Measurements from ENCODE around the gene SLC9C1. TPM values are rescaled to one million over a fixed set of nuclear protein-coding genes. Genes with fewer than 3 reads are reported as not detected.

Gene SLC9C1
- total RNA-seq, 1 donor from 2014 or later, result 1.3 TPM

DNA sequence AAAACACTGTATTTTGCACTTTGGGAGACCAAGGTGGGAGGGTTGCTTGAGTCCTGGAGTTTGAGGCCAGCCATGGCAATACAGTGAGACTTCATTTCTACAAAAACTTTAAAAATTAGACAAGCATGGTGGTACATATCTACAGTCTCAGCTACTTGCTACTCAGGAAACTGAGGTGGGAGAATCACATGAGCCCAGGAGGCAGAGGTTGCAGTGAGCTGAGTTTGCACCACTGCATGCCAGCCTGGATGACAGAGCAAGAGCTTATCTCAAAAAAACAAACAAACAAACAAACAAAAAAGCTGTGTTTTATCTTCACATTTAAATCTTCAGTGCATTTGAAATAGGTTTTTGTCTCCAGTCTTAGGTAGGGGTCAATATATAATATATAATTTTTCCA lies 4.8 kb upstream of the SLC9C1 start:
- Histone ChIP-seq H3K27me3 (ENCODE audit: low read depth) (no peaks in the 10 kb centered on the region), H3K4me3 (no peak overlapping the region), H3K36me3 (no peaks in the 10 kb centered on the region), H3K9me3 (replicated peaks) (peaks cover 5% of the 10 kb centered on the region), H3K4me1 (peaks cover 18% of the 10 kb centered on the region), H3K27ac (replicated peaks) (no peak overlapping the region)
- no peak for TF ChIP-seq CTCF (IDR thresholded peaks at IDR 0.05; ENCODE audit: borderline replicate concordance)
- DNase-seq, result no peak
- intact Hi-C loops (cut with micrococcal nuclease), result loop anchor here (10.0 kb wide), 2 partner anchors 184 to 226 kb away; no protein-coding TSS in a partner anchor

DNA sequence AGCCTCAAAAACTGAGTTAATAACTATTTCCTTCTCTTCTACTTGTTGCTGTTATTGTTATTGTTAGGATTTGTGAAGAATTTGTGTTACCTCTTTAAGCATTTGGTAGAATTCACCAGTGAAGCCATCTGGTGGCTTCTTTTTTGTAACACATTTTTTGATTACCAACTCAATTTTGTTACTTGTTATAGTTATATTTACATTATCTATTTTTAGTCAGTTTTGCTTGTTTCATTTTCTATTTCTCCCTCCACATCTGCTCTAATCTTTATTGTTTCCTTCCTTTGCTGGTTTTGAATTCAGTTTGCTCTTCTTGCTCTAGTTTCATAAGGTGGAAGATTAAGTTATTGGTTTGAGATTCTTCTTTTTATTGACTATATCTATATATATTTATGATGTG lies 3.7 kb upstream of the SLC9C1 start:
- H3K4me1 ChIP-seq, result peaks cover 12% of the 10 kb centered on the region
- no peaks in the 10 kb centered on the region for H3K27me3 ChIP-seq (ENCODE audit: low read depth)
- H3K36me3 ChIP-seq, result no peaks in the 10 kb centered on the region
- H3K4me3 ChIP-seq, result no peak overlapping the region
- intact Hi-C loops (cut with micrococcal nuclease), result loop anchor here (10.0 kb wide), 2 partner anchors 183 to 227 kb away; no protein-coding TSS in a partner anchor
- no peak overlapping the region for H3K27ac ChIP-seq (replicated peaks)
- TF ChIP-seq CTCF (IDR thresholded peaks at IDR 0.05; ENCODE audit: borderline replicate concordance), result no peak
- H3K9me3 ChIP-seq (replicated peaks), result peaks cover 5% of the 10 kb centered on the region
- no peak for DNase-seq

DNA sequence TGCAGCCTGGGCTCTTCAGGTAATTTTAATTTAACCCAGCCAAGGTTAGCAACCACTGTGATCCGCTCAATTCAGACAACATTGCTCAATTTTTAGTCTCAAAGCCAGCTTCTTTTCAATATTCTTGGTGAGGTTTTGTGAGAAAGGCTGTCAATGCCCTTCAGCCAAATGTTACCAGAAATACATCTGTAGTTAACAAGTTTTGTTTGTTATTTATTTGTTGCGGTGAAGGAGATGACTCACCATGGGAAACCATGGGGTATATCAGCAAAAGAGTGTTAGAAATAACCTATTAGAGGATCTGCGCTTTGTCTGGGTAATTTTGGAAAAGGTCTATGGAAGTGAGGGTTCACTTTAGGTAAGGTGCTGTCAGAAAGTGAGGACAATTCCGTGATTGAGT lies 5.0 kb downstream of the SLC9C1 start:
- peaks cover 7% of the 10 kb centered on the region for H3K4me1 ChIP-seq
- no peaks in the 10 kb centered on the region for H3K9me3 ChIP-seq (replicated peaks)
- H3K27ac ChIP-seq (replicated peaks), result no peak overlapping the region
- no peaks in the 10 kb centered on the region for H3K27me3 ChIP-seq (ENCODE audit: low read depth)
- H3K4me3 ChIP-seq, result no peak overlapping the region
- DNase-seq, result no peak
- intact Hi-C loops (cut with micrococcal nuclease), result no loop called here
- TF ChIP-seq CTCF (IDR thresholded peaks at IDR 0.05; ENCODE audit: borderline replicate concordance), result no peak
- H3K36me3 ChIP-seq, result no peaks in the 10 kb centered on the region

GRCh38 chr3:112280266-112280665 lies 13.8 kb downstream of the SLC9C1 start:
- no peaks in the 10 kb centered on the region for H3K9me3 ChIP-seq (replicated peaks)
- DNase-seq, result no peak
- no peaks in the 10 kb centered on the region for H3K27me3 ChIP-seq (ENCODE audit: low read depth)
- H3K36me3 ChIP-seq, result no peaks in the 10 kb centered on the region
- intact Hi-C loops (cut with micrococcal nuclease), result no loop called here
- no peak for TF ChIP-seq CTCF (IDR thresholded peaks at IDR 0.05; ENCODE audit: borderline replicate concordance)
- H3K4me3 ChIP-seq, result no peak overlapping the region
- no peak overlapping the region for H3K27ac ChIP-seq (replicated peaks)
- no peaks in the 10 kb centered on the region for H3K4me1 ChIP-seq

DNA sequence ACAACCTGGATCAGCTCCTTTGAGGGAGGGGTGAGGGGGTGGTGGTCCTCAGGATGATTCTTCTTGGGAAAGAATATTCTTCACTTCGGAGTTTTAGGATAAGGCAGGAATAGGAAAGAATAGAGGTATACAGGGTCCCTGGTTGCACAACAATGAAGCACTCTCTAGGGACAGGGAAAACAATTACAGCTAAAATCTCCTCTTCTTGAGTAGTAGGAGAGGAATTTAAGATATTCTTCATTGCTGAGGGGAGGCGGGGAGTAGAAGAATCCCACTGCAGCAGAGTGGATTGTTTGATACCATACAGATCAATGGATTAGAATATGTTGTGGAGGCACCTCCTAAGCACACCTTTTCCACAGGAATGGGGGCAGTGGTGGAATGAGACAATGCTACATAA lies 20.5 kb downstream of the SLC9C1 start:
- intact Hi-C loops (cut with micrococcal nuclease), result no loop called here
- Histone ChIP-seq H3K36me3 (no peaks in the 10 kb centered on the region), H3K4me1 (no peaks in the 10 kb centered on the region), H3K27ac (replicated peaks) (no peak overlapping the region), H3K4me3 (no peak overlapping the region), H3K27me3 (ENCODE audit: low read depth) (no peaks in the 10 kb centered on the region), H3K9me3 (replicated peaks) (no peaks in the 10 kb centered on the region)
- no peak for DNase-seq
- no peak for TF ChIP-seq CTCF (IDR thresholded peaks at IDR 0.05; ENCODE audit: borderline replicate concordance)

- intact Hi-C loops (cut with micrococcal nuclease), result no loop called here
- no peaks in the 10 kb centered on the region for H3K4me1 ChIP-seq
- TF ChIP-seq CTCF (IDR thresholded peaks at IDR 0.05; ENCODE audit: borderline replicate concordance), result no peak
These were observed 32.3 kb downstream of the SLC9C1 start for GRCh38 chr3:112261742-112262141.

More at GRCh38 chr3:112261742-112262141, 32.3 kb downstream of the SLC9C1 start:
- no peak for DNase-seq
- Histone ChIP-seq H3K27ac (replicated peaks) (no peak overlapping the region), H3K9me3 (replicated peaks) (peaks cover 1% of the 10 kb centered on the region), H3K36me3 (no peaks in the 10 kb centered on the region), H3K4me3 (no peak overlapping the region), H3K27me3 (ENCODE audit: low read depth) (no peaks in the 10 kb centered on the region)

Data from left ventricle myocardium inferior (tissue), 1 donor.